Fibroblast of skin of right quadriceps (primary cell): ENCODE measurements around the gene HS3ST6.
A peak's percentile ranks its signal among the peaks of the same experiment; 100 is the strongest.
"Not testable (repeated sequence)": the region's sequence is repeated elsewhere in the genome, so short reads cannot be mapped to it uniquely, and the experiment has no call there.

Experiments
- DNase-seq: peaks from one replicate; pipeline ENCODE4 v3.0.0-alpha.2; 2013

Gene HS3ST6

GRCh38 chr16:1906055-1906845 is 12.0 kb downstream of the HS3ST6 start:
- no peak for DNase-seq

DNA sequence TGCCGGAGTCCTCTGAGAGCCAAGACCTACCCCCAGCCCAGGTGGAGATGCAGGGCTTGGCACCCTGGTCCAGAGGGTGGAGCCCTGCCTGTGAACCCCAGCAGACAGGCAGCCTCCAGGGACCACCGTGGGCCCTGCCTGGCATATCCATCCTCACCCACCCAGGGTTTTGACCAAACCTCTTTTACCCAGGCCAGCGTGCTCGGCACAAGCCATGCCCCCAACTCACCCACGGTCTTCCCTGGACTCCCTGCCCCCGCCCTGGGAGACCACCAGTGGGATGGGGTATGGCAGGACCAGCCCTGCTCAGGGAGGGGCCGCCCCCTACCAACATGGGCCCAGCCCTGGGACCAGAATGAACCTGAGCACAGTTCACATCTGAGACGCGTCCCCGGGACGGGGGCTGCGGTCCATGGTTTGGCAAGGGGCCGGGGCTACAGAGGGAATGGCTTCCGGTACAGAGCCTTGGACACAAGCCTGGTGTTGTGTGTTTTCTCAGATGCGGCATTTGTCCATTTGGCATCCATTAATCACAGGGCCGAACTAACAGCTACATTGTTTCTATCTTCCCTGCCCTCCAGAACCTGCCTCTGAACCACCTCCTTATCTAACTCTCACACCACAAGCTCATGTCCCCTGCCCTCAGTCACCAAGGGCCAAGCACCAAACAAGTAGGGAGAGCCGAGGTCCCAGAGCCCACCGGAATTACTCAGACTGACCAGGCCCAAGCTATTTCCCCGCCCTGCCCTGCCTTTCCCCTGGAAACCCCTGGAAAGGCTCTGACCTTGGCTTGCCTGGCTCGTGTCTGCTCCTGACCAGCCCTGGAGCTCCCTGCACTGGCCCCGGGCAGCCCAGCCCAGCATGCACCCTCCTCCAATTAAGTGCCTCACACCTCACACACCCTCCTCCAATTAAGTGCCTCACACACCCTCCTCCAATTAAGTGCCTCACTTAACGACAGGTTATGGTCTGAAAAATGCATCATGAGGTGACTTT is 14.1 kb downstream of the HS3ST6 start:
- no peak for DNase-seq

DNA sequence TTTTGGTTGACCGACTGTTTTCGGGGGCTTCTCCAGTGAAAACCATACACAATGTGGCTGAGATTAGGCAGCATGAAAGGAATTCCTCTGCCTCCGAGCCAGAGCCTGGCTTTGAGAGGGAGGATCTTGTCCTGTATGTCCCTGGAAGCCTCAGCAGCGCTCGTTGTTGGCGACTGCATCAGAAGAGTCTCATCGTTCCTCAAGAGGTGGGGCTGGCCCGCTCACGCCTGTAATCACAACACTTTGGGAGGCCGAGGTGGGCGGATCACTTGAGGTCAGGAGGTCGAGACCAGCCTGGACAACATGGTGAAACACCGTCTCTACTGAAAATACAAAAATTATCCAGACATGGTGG is 15.0 kb downstream of the HS3ST6 start:
- no peak for DNase-seq

DNA sequence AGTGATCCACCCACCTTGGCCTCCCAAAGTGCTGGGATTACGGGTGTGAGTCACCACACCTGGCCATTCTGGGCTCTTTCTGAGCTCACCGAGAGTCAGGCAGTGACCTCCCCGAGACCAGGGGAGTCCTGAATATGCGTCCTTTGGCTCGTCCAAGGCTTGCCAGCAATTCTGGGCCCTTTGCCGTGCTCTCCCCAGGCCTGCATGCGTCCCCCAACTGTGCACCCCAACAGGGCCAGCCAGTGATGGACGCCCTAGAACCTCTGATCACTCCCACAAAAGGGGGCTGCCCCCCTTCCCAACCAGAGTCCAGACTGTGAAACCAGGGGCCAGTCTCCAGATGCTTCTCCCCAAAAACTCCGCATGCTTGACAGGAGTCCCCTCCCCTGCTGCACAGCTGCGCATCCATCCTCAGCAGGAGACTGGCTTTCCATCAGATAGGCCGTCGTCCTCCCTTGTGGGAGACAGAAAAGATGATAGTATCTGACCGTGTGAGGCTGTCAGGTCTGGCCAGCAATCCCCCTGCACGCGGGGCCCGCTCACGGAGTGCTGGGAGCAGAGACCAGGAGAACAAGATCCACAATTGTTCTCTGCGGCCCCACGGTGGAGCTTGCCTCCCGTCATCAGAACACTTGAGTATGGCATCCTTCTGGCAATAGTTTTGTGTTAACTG is 15.5 kb downstream of the HS3ST6 start:
- DNase-seq: no peak

DNA sequence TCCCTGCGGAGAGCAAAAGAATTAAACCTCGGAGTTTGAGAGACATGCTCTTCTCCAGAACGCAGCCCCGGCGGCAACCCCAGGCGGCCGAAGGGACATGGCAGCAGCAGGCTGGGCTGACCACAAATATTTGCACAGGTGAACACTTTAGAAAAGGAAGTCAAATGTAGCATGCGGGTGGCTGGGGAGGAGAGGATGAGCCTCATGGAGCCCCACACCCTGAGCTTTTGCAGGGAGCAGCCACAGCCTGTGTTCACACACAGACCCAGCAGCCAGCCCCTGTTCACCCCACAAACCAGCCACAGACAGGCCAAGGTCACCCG is 17.8 kb downstream of the HS3ST6 start:
- DNase-seq: no peak

GRCh38 chr16:1899641-1900451 is 18.4 kb downstream of the HS3ST6 start:
- no peak for DNase-seq

GRCh38 chr16:1897692-1898091 is 20.5 kb downstream of the HS3ST6 start:
- not testable (repeated sequence) for DNase-seq

DNA sequence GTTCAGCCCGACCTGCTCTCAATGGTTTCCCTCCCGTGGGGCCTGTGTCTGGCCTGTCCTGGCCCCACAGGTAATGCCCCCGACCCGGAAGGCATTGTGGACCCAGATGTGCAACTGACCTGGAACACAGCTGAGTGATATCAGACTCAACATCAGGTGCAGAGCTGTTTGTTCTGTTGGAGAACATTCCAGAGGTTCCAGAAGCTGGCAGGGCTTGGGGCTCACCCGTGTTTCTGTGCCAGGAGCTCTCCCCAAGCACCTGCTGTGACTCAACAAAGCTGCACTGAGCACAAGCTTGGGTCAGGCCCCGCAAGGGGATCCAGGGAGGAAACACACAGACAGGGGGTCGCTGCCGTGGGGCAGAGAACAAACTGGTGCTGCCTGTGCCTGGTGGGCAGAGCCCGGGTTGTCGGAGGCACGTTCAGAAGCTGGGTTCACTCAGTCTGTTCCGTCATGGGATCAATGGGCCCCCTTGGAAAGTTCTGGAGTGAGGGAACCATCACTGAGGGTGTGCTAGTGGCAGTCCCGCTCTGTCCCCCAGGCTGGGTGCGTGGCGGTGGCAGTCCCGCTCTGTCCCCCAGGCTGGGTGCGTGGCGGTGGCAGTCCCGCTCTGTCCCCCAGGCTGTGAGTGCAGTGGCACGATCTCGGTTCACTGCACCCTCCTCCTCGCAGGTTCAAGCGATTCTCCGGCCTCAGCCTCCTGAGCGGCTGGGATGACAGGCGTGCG is 22.1 kb downstream of the HS3ST6 start:
- DNase-seq: no peak

DNA sequence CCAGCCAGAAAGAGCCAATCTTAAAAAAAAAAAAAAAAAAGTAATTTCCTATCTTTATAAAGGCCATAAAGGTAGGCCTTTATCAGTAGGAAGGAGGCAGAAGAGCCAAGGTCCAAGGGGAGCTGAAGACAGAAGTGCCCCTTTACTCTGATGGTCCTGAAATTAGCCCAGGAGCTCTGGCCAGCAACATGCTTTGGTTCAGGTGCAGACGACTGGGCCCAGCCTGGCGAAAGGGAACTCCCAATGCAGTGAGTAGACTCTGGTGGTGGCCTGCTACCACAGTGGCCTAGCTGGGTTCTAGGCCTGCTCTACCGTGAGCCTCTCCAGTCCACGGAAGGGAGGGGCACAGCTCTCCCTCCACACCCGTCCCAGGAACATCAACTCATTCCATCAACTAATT is 23.1 kb downstream of the HS3ST6 start:
- DNase-seq: no peak

DNA sequence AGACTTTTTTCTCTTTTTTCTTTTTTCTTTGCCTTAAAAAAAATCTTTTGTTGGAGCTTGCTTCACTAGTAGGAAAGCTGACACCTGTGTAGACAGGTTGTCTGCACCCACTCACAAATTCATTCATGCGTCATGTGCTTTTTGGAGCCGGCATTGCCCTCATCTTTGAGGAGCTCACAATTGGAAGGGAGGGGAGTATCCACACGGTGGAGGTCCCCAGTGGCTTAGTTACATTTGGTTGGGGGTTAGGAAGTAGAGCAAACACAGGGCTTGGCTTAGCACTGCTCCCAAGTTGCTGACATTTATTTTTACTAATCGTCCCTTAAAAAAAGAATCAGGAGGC is 27.5 kb downstream of the HS3ST6 start:
- DNase-seq: no peak

GRCh38 chr16:1890024-1890707 is 28.0 kb downstream of the HS3ST6 start:
- no peak for DNase-seq

DNA sequence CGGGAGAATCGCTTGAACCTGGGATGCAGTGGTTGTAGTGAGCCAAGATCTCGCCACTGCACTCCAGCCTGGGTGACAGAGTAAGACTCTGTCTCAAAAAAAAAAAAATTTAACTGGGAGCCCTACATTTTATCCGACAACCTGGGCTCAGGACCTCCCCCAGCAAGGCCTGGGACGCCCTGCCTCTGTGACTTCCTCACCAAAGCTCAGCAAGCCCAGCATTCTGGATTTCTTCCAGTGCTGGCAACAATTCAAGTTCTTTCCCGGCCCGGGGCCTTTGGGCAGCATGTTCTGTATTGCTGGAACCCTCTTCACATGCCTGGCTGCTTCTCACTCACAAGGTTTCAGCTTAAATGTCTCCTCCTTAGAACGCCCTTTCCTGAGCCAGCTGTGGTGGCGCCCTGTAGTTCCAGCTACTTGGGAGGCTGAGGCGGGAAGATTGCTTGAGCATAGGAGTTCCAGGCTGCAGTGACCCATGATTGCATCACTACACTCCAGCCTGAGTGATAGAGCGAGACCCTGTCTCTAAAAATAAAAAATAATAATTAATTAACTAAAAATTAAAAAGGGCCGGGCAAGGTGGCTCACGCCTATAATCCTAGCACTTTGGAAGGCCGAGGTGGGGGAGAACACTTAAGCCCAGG is 30.4 kb downstream of the HS3ST6 start:
- no peak for DNase-seq

DNA sequence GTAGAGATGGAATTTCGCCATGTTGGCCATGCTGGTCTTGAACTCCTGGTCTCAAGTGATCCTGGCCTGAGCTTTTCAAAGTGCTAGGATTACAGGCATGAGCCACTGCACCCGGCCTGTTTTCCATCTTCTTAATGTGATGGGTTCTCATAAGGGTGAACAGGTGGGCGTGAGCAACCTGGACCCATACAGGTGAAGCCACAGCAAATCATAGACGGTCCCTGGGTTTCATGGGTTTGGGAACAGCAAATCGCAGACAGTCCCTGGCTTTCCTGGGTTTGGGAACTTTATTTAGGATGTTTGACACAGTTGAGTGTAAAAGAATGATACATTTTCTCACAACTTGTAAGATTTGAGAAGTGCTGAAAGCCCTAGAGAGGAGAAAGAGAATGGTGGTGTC is 33.3 kb downstream of the HS3ST6 start:
- DNase-seq: no peak

DNA sequence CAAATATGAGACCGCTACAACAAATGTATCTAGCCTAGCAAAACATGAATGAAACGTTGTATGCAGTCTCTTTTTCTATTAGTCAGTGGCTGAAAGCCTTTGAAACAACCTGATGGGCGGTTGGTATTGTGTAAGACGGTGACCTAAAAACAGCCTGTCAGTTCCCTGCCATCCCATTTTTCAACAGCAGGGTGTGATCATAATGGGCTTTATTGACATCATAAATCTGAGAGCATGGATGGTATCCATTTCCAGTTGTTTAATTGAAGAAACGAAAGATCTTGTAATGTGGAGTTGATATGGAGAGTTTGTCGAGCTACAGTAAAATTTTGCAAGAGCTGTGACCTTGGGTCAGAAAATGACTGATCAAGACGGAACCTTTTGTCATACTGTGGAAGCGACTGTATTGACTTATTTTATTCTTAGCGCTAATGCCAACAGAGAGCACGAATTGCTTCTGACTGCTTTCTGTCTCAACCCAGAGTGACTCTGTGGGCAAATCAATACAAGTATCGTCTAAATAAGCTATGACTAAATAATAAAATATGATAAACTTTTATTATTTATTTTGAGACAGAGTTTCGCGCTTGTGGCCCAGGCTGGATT is 34.0 kb downstream of the HS3ST6 start:
- peak; percentile 8 for DNase-seq

GRCh38 chr16:1881172-1881571 is 37.0 kb downstream of the HS3ST6 start:
- not testable (repeated sequence) for DNase-seq

DNA sequence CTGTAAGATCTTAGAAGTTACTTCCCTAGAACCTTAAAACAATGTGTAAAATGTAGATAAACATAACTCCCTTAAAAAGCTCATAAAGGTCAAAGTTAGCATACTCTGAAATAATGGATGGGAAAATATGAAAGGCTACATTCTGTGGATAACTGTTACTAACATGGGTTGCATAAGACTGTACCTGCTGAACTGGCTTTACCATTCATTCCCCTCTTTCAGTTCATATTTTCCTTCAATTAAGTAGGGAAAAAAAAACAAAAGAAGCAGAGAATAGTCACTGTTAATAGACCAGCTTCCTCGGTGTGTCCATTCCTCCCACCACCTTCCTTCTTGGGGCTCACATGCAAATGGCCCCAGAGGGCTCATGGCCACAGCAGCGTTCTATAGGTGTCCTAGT is 38.7 kb downstream of the HS3ST6 start:
- DNase-seq: no peak

DNA sequence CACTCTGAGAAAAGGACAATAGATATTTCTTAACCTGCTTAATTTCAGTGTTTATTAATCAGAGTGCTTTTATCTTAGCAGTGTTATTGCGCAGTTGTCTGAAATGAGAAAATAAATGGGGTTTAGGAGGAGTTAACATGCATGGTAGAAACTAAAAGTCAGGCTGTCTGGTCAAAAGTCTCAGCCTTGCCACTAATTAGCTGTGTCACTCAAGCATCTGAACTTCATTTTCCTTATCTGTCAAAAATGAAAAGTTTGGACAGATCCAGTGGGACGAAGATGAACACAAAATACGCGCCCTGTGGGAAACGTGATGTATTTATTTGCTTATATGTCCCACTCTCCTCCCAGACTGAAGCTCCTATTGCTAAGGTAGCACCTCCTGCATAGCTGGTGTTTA is 40.0 kb downstream of the HS3ST6 start:
- no peak for DNase-seq

DNA sequence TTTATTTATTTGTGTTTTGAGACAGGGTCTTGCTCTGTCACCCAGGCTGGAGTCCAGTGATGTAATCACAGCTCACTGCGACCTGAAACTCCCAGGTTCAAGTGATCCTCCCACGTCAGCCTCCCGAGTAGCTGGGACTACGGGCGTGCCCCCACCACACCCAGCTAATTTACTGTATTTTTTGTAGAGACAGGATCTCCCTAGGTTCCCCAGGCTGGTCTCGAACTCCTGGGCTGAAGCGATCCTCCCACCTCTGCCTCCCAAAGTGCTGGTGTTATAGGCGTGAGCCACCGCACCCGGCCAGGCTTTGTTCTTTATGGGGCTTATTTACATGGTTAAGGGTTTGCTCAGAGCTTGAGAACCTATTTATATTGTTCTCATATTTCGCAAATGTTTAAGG is 40.4 kb downstream of the HS3ST6 start:
- DNase-seq: no peak

GRCh38 chr16:1877089-1877488 is 41.1 kb downstream of the HS3ST6 start:
- no peak for DNase-seq

DNA sequence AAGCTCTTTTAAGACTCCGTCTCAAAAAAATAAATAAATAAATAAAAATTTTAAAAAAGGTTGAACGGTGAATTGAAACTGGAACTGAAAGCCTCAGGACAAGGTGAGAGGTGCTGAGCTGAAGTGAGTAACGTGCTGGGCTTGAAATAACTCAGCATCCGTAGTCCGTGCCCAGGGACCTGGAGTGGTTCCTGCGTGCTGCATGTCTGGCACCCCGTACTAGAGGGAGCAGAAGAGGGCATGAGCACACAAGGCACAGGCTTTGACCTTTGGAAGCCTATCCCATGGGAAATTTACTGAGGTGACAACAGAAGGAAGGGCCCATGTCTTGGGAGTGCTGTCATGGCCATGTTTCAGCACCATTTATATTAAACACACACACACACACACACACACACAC is 41.7 kb downstream of the HS3ST6 start:
- no peak for DNase-seq

- not testable (repeated sequence) for DNase-seq
These were observed 42.1 kb downstream of the HS3ST6 start for GRCh38 chr16:1876066-1876465.
